Measurements from ENCODE around the gene PARP14. TPM values are rescaled to one million over a fixed set of nuclear protein-coding genes. Genes with fewer than 3 reads are reported as not detected.
"Not testable (repeated sequence)": the region's sequence is repeated elsewhere in the genome, so short reads cannot be mapped to it uniquely, and the experiment has no call there.

PARP14 gene
- total RNA-seq, 1 donor from 2014 or later: 64.8 TPM

DNA sequence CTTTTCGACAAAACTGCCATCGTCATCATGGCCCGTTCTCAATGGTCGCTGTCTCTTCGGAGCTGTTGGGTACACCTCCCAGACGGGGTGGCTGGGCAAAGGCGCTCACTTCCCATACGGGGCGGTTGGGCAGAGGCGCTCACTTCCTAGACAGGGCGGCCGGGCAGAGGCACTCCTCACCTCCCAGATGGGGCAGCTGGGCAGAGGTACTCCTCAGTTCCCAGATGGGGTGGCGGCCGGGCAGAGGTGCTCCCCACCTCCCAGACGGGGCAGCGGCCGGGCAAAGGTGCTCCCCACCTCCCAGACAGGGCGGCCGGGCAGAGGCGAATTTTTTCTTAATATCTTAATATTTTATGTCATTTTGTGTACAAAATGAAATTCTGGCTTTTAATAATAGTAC lies 44.5 kb downstream of the PARP14 start:
- DNase-seq (ENCODE audit: low read depth in 2 of 2): no peak

- DNase-seq (ENCODE audit: low read depth in 2 of 2): no peak
Measured at GRCh38 chr3:122727294-122727693, 46.7 kb downstream of the PARP14 start.

GRCh38 chr3:122727766-122728165 lies 47.1 kb downstream of the PARP14 start:
- no peak for DNase-seq (ENCODE audit: low read depth in 2 of 2)

DNA sequence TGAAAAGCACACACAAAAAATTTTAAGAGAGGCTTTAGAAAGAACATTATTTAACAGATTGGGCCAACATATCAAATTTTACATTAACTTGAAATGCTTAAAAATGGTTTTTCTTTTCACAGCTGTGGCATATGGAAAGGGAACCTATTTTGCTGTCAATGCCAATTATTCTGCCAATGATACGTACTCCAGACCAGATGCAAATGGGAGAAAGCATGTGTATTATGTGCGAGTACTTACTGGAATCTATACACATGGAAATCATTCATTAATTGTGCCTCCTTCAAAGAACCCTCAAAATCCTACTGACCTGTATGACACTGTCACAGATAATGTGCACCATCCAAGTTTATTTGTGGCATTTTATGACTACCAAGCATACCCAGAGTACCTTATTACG lies 47.5 kb downstream of the PARP14 start:
- DNase-seq (ENCODE audit: low read depth in 2 of 2): no peak

GRCh38 chr3:122728756-122729514 lies 48.3 kb downstream of the PARP14 start:
- DNase-seq (ENCODE audit: low read depth in 2 of 2): no peak

GRCh38 chr3:122730240-122730639 lies 49.6 kb downstream of the PARP14 start:
- no peak for DNase-seq (ENCODE audit: low read depth in 2 of 2)

DNA sequence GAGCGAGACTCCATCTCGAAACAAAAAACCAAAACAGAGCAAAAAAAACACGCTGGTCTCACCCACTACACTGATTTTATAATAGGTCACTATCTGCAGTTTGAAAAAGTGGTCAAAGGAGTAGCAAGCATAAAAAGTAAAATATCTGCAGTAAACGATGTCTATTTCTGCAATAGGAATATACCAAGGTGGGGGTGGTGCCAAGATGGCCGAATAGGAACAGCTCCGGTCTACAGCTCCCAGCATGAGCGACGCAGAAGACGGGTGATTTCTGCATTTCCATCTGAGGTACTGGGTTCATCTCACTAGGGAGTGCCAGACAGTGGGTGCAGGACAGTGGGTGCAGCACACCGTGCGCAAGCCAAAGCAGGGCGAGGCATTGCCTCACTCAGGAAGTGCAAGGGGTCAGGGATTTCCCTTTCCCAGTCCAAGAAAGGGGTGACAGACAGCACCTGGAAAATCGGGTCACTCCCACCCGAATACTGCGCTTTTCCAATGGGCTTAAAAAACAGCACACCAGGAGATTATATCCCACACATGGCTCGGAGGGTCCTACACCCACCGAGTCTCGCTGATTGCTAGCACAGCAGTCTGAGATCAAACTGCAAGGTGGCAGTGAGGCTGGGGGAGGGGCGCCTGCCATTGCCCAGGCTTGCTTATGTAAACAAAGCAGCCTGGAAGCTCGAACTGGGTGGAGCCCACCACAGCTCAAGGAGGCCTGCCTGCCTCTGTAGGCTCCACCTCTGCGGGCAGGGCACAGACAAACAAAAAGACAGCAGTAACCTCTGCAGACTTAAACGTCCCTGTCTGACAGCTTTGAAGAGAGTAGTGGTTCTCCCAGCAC lies 52.3 kb downstream of the PARP14 start:
- not testable (repeated sequence) for DNase-seq (ENCODE audit: low read depth in 2 of 2)

DNA sequence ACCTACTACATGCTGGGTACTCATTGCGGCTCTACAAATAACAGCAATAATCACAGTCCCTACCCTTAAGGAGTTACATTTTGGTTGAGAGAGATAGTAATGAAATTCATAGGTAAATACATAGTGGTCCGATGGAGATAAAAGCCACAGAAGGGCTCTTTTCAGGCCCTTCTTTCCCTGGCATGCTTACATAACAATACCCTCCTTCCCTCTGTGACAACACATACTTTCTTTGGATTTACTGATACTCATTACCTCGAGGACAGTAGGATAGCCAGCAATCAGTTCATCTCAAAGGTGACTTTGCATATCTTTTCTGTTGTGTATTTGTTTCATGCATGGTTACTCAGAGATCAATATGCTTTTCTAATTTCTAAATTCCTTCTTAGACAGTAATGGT lies 58.5 kb downstream of the PARP14 start:
- no peak for DNase-seq (ENCODE audit: low read depth in 2 of 2)

DNA sequence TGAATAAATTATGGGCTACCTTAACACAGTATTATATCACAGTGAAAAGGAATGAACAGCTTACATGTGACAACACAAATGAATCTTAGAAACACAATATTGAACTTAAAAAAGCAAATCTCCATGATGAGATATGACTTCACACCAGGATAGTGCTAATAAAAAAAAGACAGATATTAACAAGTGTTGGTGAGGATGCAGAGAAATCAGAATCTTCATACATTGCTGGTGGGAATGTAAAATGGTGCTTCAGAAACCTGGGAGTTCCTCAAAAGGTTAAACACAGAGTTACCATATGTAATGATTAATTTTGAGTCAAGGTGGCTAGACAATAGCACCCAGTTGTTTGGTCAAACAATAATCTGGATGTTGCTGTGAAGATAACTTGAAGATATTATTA lies 61.6 kb downstream of the PARP14 start:
- DNase-seq (ENCODE audit: low read depth in 2 of 2): no peak

GRCh38 chr3:122743581-122744120 lies 63.0 kb downstream of the PARP14 start:
- no peak for DNase-seq (ENCODE audit: low read depth in 2 of 2)

DNA sequence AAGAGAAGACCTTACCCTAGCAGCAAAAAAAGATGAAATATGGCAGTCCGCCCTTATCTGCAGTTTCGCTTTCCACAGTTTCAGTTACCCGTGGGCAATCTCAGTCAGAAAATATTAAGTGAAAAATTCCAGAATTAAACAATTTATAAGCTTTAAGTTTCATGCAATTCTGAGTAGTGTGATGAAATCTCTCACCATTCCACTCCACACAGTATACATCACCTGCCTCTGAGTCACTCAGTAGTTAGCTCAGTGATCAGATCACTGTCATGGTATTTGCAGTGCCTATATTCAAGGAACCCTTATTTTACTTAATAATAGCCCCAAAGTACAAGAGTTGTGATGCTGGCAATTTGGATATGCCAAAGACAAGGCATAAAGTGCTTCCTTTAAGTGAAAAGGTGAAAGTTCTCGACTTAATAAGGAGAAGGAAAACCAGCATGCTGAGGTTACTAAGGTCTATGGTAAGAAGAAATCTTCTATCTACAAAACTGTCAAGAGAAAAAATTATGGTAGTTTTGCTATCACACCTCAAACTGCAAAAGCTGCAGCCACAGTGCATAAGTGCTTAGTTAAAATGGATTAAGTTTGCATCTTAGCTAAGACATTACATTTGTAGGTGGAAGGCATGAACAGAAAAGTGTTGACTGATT lies 64.9 kb downstream of the PARP14 start:
- DNase-seq (ENCODE audit: low read depth in 2 of 2): no peak

- not testable (repeated sequence) for DNase-seq (ENCODE audit: low read depth in 2 of 2)
Measured at GRCh38 chr3:122747295-122747694, 66.7 kb downstream of the PARP14 start.

- no peak for DNase-seq (ENCODE audit: low read depth in 2 of 2)
Measured at GRCh38 chr3:122748347-122748746, 67.7 kb downstream of the PARP14 start.

DNA sequence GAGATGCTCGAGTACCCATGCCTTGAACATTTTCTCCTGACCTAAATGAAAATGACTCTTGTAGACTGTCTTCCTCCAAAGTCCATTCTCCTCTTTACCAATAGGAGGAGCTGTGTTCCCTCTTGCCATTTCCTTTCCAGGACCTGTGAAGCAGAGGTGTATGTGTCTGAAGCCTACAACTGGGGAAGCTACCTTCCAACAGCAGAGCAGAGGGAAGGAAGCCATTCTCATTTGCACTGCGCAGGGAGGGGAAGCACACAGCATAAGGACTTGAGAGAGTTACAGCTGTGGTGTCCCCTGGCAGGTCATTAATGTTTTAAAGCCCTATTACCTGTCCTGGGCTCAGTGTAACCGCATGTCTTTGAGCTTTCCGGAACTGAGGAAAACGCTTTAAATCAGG lies 74.3 kb downstream of the PARP14 start:
- peak in 1 of 2 donors; percentile 44 for DNase-seq (ENCODE audit: low read depth in 2 of 2)

GRCh38 chr3:122755491-122755890 lies 74.9 kb downstream of the PARP14 start:
- no peak for DNase-seq (ENCODE audit: low read depth in 2 of 2)

GRCh38 chr3:122758877-122759560 lies 78.4 kb downstream of the PARP14 start:
- peak in 1 of 2 donors; percentile 14 for DNase-seq (ENCODE audit: low read depth in 2 of 2)

GRCh38 chr3:122760453-122761271 lies 80.0 kb downstream of the PARP14 start:
- DNase-seq (ENCODE audit: low read depth in 2 of 2): no peak

- DNase-seq (ENCODE audit: low read depth in 2 of 2): no peak
Measured at GRCh38 chr3:122766430-122766829, 85.8 kb downstream of the PARP14 start.

DNA sequence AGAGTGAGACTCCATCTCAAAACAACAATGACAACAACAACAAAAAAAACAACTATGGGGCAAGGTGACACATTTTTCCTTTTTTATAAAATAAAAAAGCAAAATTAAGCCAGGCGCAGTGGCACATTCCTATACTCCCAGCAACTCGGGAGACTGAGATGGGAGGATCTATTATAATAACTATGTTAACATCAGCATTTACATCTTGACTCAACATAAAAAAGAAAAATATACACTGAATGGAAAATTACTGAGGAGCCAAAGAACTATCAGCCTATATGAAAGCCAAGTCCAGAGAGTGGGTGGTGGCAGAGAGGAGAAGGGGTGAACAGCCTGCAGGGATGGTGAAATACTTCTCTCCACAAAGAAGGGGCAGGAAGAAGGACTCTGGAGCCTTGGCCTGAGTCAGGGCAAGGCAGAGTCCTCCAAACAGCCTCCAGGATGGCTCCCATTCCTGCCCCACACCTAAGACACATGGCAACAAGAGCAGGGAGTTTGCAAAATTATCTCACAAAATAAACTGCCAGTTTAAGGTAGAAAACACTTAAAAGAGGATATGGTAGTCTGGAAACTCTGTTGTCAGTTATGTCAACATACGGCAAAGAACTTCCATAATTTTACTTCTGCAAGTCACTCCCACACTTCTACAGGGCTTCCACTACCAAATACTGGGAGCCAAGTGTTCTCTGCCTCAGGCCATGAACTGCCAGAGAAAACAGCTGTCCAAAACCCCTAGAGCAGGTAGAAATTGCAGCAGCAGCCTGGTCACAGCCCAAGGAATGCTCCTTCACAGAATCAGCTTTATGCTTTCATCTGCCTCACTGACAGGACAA lies 87.1 kb downstream of the PARP14 start:
- DNase-seq (ENCODE audit: low read depth in 2 of 2): no peak

Measured in dermis microvascular lymphatic vessel endothelial cell (primary cell).